Endothelial cell of umbilical vein (primary cell): ENCODE measurements around the gene FGF19. TPM values are rescaled to one million over a fixed set of nuclear protein-coding genes. Genes with fewer than 3 reads are reported as not detected.

Source experiments
- BruUV-seq: library from RNA; stranded (reverse); fragments of 400-500 nt; replicated peaks from 2 replicates; lab custom pipeline; 2021; lab: Mats Ljungman, UMichigan
- CTCF ChIA-PET: fragments of 300-600, 350-600 bp; sonication (Branson Sonifier 250); formaldehyde crosslinking; loops from one replicate; lab custom pipeline; 2021; ENCODE audit warnings: antibody characterized with exemption, inconsistent platforms; lab: Charles Lee
- POLR2A ChIA-PET: fragments of 300-600, 350-600 bp; sonication (Branson Sonifier 250); formaldehyde crosslinking; loops from one replicate; lab custom pipeline; 2021; ENCODE audit warnings: antibody characterized with exemption, inconsistent platforms; lab: Charles Lee
- DNase-seq: peaks from one replicate; pipeline ENCODE4 v3.0.0-alpha.2; 2011; ENCODE audit warnings: low read depth, low spot score
- FAIRE-seq: peaks from 2 replicates; lab custom pipeline; 2011; peaks lifted over from hg19 to GRCh38; lab: Jason Lieb, UNC
- H2AFZ ChIP-seq: 2 replicates; pipeline ENCODE4 v1.6.0; 2012; ENCODE audit warnings: low read depth, low read length, control low read depth, inconsistent platforms
- H3K27ac ChIP-seq: 2 replicates; pipeline ENCODE4 v1.5.1; 2011; ENCODE audit warnings: low read depth, mild to moderate bottlenecking, control low read depth, low read length, moderate library complexity; ENCODE audit not compliant: insufficient read depth
- H3K27me3 ChIP-seq, 2 experiments: 2 replicates each; pipeline versions ENCODE4 v1.6.0 to v1.6.1; 2011; ENCODE audit warnings: low read length in 2 of 2, mixed read lengths in 1 of 2; ENCODE audit not compliant: control insufficient read depth in 2 of 2, insufficient read depth in 2 of 2
- H3K36me3 ChIP-seq, 2 experiments: 2 replicates in 1 of 2; 3 replicates in 1 of 2; pipeline ENCODE4 v1.5.1; 2011; ENCODE audit warnings: low read length in 2 of 2, mild to moderate bottlenecking in 1 of 2, moderate library complexity in 1 of 2; ENCODE audit not compliant: control insufficient read depth in 2 of 2, insufficient read depth in 2 of 2; ENCODE audit errors: extremely low read depth in 1 of 2
- H3K4me1 ChIP-seq: 3 replicates; pipeline ENCODE4 v1.5.1; 2011; ENCODE audit warnings: mild to moderate bottlenecking, low read length; ENCODE audit not compliant: control insufficient read depth, insufficient read depth; ENCODE audit errors: extremely low read depth
- H3K4me2 ChIP-seq: 2 replicates; pipeline ENCODE4 v1.6.1; 2011; ENCODE audit warnings: low read length, control low read depth, mixed read lengths; ENCODE audit not compliant: insufficient read depth
- H3K4me3 ChIP-seq, 3 experiments: fragments of 200-600 bp in 1 of 3; sonication (generic), shearing (Covaris generic) in 1 of 3; replicated peaks in 1 of 3; 2 replicates each; pipeline ENCODE4 v1.5.1; 2011 to 2016; ENCODE audit warnings: control low read depth in 3 of 3, low read length in 3 of 3, mild to moderate bottlenecking in 2 of 3, inconsistent platforms in 1 of 3, low read depth in 1 of 3, moderate library complexity in 1 of 3; ENCODE audit not compliant: insufficient read depth in 1 of 3
- H3K79me2 ChIP-seq: 2 replicates; pipeline ENCODE4 v1.6.0; 2012; ENCODE audit warnings: low read length, inconsistent platforms; ENCODE audit not compliant: control insufficient read depth, insufficient read depth
- H3K9ac ChIP-seq: replicated peaks from 2 replicates; pipeline ENCODE3; 2011; ENCODE audit warnings: low read length, control low read depth; ENCODE audit not compliant: insufficient read depth; ENCODE audit errors: extremely low read depth
- H3K9me1 ChIP-seq: replicated peaks from 3 replicates; pipeline ENCODE4 v1.6.0; 2011; ENCODE audit warnings: mild to moderate bottlenecking, low read length; ENCODE audit not compliant: control insufficient read depth, insufficient read depth; ENCODE audit errors: extremely low read depth
- H3K9me3 ChIP-seq: replicated peaks from 2 replicates; pipeline ENCODE4 v1.5.1; 2012; ENCODE audit warnings: low read length, inconsistent platforms; ENCODE audit not compliant: control insufficient read depth, insufficient read depth
- H4K20me1 ChIP-seq: replicated peaks from 2 replicates; pipeline ENCODE3; 2011; ENCODE audit warnings: mild to moderate bottlenecking, low read length; ENCODE audit not compliant: control insufficient read depth, insufficient read depth; ENCODE audit errors: extremely low read depth
- EZH2 ChIP-seq: IDR thresholded peaks from 2 replicates; pipeline ENCODE4 v1.6.1; 2012; ENCODE audit warnings: borderline replicate concordance, low read depth, mild to moderate bottlenecking, moderate library complexity, low read length, inconsistent platforms; ENCODE audit not compliant: severe bottlenecking
- FOS ChIP-seq: IDR thresholded peaks from 2 replicates; pipeline ENCODE4 v1.6.1; 2011; ENCODE audit warnings: mild to moderate bottlenecking, low read length, moderate library complexity, borderline replicate concordance; ENCODE audit not compliant: insufficient read depth
- GATA2 ChIP-seq: IDR thresholded peaks from 2 replicates; pipeline ENCODE4 v1.7.0; 2011; ENCODE audit warnings: low read depth, mild to moderate bottlenecking, moderate library complexity, mixed read lengths, low read length; ENCODE audit not compliant: insufficient read length, insufficient read depth
- JUN ChIP-seq: IDR thresholded peaks from 2 replicates; pipeline ENCODE4 v1.6.1; 2011; ENCODE audit warnings: borderline replicate concordance, low read depth; ENCODE audit not compliant: insufficient read length, insufficient read depth
- MAX ChIP-seq: IDR thresholded peaks from 2 replicates; pipeline ENCODE4 v1.6.1; 2011; ENCODE audit not compliant: insufficient read depth, insufficient read length
- MYC ChIP-seq: IDR thresholded peaks from one replicate; pipeline ENCODE4 v1.6.1; 2011; ENCODE audit warnings: mild to moderate bottlenecking, low read depth, low read length
- POLR2A ChIP-seq: IDR thresholded peaks from 2 replicates; pipeline ENCODE4 v1.6.1; 2012; ENCODE audit warnings: low read depth, mild to moderate bottlenecking, control low read depth, low read length
- POLR2AphosphoS5 ChIP-seq: IDR thresholded peaks from 2 replicates; pipeline ENCODE4 v1.6.1; 2012; ENCODE audit warnings: low read depth, mild to moderate bottlenecking, control low read depth, low read length, moderate library complexity; ENCODE audit not compliant: insufficient read depth
- dilution Hi-C: fragments of 300-500 bp; cut with MboI; formaldehyde crosslinking; loops from one replicate; pipeline ENCODE4 v1.15.0; 2019; ENCODE audit warnings: low sequenced_read_pairs; ENCODE audit not compliant: extremely low pct_ligation_motif_present
- intact Hi-C: fragments of 100-400 bp; cut with micrococcal nuclease; formaldehyde crosslinking; loops from one replicate; pipeline ENCODE4 v1.10.0; 2022
- polyA plus RNA-seq, 4 experiments: library from polyadenylated mRNA; depleted of rRNA in 3 of 4; stranded (reverse) in 3 of 4; unstranded in 1 of 4; fragments of >200 nt; gene quantifications; 2 replicates each; pipeline versions ENCODE4 v1.2.1 to v1.2.3, GENCODE V29; 2011 to 2012; ENCODE audit warnings: missing spikeins in 1 of 4
- total RNA-seq: library from RNA; stranded (reverse); gene quantifications from 2 replicates; pipeline ENCODE4 v1.2.3, GENCODE V29; 2021
- TF ChIP-seq, protein P1 (sequence below), 2 donors: IDR thresholded peaks; 1 replicate in 1 of 2; 2 replicates in 1 of 2; pipeline ENCODE4 v1.5.1; 2011; ENCODE audit warnings: low read length in 2 of 2, mild to moderate bottlenecking in 2 of 2, moderate library complexity in 2 of 2, control low read depth in 1 of 2, inconsistent platforms in 1 of 2, low read depth in 1 of 2; ENCODE audit not compliant: insufficient read depth in 1 of 2; ENCODE audit errors: extremely low read depth in 1 of 2

FGF19 gene
- total and polyA plus RNA-seq, 2 donors (not counting 3 experiments of a cell fraction or from before 2014, with no cell fraction given): 0.03 TPM; not detected in 1

- Histone ChIP-seq H3K4me1 (no peaks in the 10 kb centered on the region), H3K4me3 (no peak overlapping the region), H3K4me2 (no peak overlapping the region), H3K79me2 (no peaks in the 10 kb centered on the region), H2AFZ (no peak overlapping the region), H3K27me3 (no peaks in the 10 kb centered on the region), H3K36me3 (peaks cover 2 to 17% of the 10 kb centered on the region in 2 experiments), H4K20me1 (no peaks in the 10 kb centered on the region), H3K9me3 (no peaks in the 10 kb centered on the region), H3K9me1 (no peaks in the 10 kb centered on the region), H3K9ac (no peak overlapping the region), H3K27ac (no peak overlapping the region)
- DNase-seq (no peak), FAIRE-seq (no peak)
- no peak for TF ChIP-seq MYC
- no peak for TF ChIP-seq FOS
- TF ChIP-seq MAX: no peak
- TF ChIP-seq POLR2A: no peak
- TF ChIP-seq JUN: no peak
- TF ChIP-seq POLR2AphosphoS5: no peak
- TF ChIP-seq, protein P1, sequence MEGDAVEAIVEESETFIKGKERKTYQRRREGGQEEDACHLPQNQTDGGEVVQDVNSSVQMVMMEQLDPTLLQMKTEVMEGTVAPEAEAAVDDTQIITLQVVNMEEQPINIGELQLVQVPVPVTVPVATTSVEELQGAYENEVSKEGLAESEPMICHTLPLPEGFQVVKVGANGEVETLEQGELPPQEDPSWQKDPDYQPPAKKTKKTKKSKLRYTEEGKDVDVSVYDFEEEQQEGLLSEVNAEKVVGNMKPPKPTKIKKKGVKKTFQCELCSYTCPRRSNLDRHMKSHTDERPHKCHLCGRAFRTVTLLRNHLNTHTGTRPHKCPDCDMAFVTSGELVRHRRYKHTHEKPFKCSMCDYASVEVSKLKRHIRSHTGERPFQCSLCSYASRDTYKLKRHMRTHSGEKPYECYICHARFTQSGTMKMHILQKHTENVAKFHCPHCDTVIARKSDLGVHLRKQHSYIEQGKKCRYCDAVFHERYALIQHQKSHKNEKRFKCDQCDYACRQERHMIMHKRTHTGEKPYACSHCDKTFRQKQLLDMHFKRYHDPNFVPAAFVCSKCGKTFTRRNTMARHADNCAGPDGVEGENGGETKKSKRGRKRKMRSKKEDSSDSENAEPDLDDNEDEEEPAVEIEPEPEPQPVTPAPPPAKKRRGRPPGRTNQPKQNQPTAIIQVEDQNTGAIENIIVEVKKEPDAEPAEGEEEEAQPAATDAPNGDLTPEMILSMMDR (IDR thresholded peaks at IDR 0.05; ENCODE audit: extremely low read depth in 1 of 2, insufficient read depth in 1 of 2, low read depth in 1 of 2, low read length in 2 of 2): no peak
- no peak for TF ChIP-seq EZH2
- TF ChIP-seq GATA2: no peak
- intact Hi-C loops: no loop called here
- POLR2A ChIA-PET: no interaction called here
- no TSS peak for BruUV-seq
- CTCF ChIA-PET: no interaction called here
- dilution Hi-C loops: loop anchor here (25.0 kb wide), 1 partner anchor 551 kb away; no protein-coding TSS in a partner anchor
Measured at GRCh38 chr11:69663326-69663725, 40.5 kb downstream of the FGF19 start.
